ENCODE measurements around the gene LMBRD2. TPM values are rescaled to one million over a fixed set of nuclear protein-coding genes. Genes with fewer than 3 reads are reported as not detected.

Gene LMBRD2
- polyA plus RNA-seq, 4 donors: 15.9 to 20.9 (median 17.4) TPM

DNA sequence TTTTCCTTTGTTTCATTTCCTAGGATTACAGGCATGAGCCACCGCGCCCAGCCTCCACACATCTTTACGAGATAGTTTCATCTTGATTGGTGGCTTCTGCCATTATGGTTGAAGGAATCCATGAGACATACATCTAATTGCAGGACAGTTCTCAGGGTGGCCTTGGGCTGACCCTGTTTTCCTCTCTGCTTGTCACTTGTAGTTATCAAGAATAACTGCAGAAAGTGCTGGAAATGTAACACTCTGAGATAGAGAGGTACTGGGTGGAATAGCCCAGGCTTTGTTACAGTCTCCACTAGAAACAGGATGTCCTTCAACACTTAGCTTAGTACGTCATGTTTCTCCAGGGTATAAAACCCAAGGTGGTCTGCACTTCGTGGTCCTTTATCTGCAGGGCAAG lies 95.7 kb downstream of the LMBRD2 start:
- DNase-seq (ENCODE audit: low read depth in 4 of 4, low spot score in 2 of 4): no peak

DNA sequence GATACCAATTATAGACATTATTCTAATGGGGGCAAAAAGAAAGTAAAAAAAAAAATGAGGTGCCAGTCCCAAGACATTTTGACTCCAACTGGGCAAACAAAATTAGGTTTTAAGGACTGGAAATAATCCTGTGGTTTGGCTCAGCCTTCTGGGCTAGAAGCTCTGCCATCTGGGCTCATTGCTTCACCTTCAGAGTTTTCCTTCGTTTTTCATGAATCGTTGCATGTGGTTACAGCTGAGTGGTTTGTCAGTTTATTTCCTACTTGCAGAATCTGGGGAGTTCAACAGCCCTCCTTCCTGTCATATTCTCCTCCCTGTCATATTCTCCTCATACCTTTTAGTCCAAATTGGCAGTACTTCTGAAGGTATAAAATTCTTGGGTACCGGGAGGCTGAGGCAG lies 97.0 kb downstream of the LMBRD2 start:
- no peak for DNase-seq (ENCODE audit: low read depth in 4 of 4, low spot score in 2 of 4)

DNA sequence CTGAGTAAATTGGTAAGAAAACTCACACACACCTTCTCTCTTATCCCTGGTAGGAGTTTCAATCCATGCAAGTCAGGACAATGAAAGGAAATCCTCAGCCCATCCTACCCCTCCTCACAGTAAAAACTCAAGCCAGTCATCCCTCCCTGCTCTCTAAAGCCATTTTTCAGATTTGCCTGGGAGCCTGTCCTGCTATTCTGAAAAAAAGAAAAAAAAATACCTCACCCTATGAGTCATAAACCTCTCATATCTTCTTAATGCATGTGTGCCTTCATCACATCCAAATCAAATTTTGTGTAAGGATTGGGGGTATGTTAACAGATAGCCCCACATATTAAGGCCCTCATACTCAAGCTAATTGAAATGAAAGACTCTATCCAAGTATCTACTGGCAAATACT lies 99.1 kb downstream of the LMBRD2 start:
- DNase-seq (ENCODE audit: low read depth in 4 of 4, low spot score in 2 of 4): no peak

DNA sequence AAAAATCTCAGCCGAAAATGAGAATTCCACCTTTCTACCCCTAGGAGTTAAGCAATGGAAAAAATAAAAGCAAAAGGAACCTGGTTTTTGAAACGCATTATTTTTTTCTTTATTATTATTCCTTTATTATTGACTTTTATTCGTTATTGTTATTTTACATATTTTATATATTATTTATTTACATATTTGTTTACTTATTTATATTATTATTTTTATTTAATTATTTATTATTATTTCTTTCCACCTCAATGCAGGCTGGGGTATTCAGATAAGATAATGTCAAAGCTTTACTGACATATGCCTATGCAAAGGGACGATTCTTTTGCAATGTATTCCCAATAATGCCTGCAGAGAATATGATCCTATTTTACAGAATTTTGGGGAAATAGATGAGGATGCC lies 101.7 kb downstream of the LMBRD2 start:
- no peak for DNase-seq (ENCODE audit: low read depth in 4 of 4, low spot score in 2 of 4)

Other genes with a start within 250 kb of the LMBRD2 start
- 1 to 10 TPM; 5.1 to 7.4 (median 6.1) TPM for gene CAPSL, start 213.3 kb downstream of the LMBRD2 start, polyA plus RNA-seq (ENCODE audit: insufficient read length in 4 of 4)
- gene UGT3A1, start 160.5 kb downstream of the LMBRD2 start, polyA plus RNA-seq (ENCODE audit: insufficient read length in 4 of 4): 100 to 1,000 TPM in 2 of 4 donors, 10 to 100 TPM in 2; 72.5 to 138 (median 101) TPM
- gene UGT3A2, start 85.0 kb downstream of the LMBRD2 start, polyA plus RNA-seq (ENCODE audit: insufficient read length in 4 of 4): 10 to 100 TPM in 3 of 4 donors, 1 to 10 TPM in 1; 8.5 to 15.5 (median 12.8) TPM
- gene SKP2, start 224 bp upstream of the LMBRD2 start, polyA plus RNA-seq (ENCODE audit: insufficient read length in 4 of 4): 10 to 100 TPM; 41.2 to 44.4 (median 44.0) TPM
- gene NADK2, start 90.0 kb upstream of the LMBRD2 start, polyA plus RNA-seq (ENCODE audit: insufficient read length in 4 of 4): 10 to 100 TPM; 46.3 to 59.8 (median 51.7) TPM
- gene RANBP3L, start 150.0 kb upstream of the LMBRD2 start, polyA plus RNA-seq (ENCODE audit: insufficient read length in 4 of 4): 10 to 100 TPM in 1 of 4 donors, 1 to 10 TPM in 3; 5.9 to 10.5 (median 8.2) TPM